IPS-18c (cell line): ENCODE results near the gene DCD.

Source experiments
- H3K4me3 ChIP-seq: 2 replicates; pipeline ENCODE4 v1.7.0; 2013; ENCODE audit warnings: low read depth, mild to moderate bottlenecking, low read length, moderate library complexity; ENCODE audit not compliant: insufficient read depth
- H3K9me3 ChIP-seq: one replicate; pipeline ENCODE4 v1.6.1; 2013; ENCODE audit warnings: mild to moderate bottlenecking, low read length, moderate library complexity; ENCODE audit not compliant: control insufficient read depth, insufficient read depth

DCD gene

DNA sequence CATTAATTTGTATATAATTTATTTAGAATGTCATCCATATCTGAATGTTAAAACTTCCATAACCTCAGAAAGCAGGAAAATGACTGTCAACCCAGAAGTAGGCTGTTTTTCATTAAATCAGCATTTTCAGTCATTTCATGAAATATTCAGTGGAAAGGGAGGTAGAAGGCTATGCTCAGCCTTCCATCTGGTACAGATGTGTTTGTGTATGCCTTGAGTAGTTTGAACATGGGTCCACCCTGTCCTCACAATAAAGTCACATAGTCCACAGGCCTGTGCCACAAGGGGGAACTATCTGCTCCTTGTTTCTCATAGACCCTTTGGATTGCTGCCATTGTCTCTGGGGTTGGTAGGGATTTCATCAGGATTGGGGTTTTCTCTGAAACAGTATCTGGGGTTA is 22.6 kb downstream of the DCD start:
- Histone ChIP-seq H3K9me3 (no peaks in the 10 kb centered on the region), H3K4me3 (no peak overlapping the region)

DNA sequence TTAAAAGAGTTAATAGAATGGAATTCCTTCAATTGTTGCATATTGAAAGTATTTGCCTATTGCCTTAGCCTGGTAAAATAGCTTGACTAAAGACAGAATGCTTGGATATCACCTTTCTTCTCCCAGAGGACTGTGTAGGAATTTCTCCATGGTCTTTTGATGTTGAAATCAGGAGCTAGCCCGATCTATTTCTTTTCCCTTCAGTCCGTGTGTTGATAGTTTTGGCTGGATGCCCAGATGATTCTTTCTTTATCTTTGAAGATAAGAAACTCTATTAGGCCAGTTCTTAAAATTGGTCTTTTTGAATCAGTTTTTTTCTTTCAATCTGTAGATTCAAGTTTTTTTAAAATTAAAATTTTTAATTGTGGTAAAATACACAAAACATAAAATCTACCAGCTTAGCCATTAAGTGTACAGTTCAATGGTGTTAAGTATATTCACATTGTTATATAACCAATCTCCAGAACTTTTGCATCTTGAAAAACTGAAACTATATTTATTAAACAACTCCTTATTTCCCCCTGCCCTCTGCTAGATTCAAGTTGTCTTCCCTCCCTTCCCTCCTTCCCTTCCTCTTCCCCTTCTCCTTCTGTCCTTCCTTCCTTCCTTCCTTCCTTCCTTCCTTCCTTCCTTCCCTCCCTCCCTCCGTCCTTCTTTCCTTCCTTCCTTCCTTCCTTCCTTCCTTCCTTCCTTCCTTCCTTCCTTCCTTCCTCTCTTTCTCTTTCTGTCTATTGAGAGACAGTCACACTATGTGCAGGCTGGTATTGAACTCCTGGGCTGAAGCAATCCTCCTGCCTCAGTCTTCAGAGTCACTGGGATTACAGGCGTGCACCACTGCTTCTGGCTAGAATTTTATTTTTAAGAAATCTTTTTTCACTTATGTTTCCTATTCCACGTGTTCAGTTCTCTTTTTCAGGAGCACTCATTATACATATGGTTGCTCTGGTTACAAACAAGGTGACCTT is 23.6 kb downstream of the DCD start:
- Histone ChIP-seq H3K9me3 (no peaks in the 10 kb centered on the region), H3K4me3 (no peak overlapping the region)

DNA sequence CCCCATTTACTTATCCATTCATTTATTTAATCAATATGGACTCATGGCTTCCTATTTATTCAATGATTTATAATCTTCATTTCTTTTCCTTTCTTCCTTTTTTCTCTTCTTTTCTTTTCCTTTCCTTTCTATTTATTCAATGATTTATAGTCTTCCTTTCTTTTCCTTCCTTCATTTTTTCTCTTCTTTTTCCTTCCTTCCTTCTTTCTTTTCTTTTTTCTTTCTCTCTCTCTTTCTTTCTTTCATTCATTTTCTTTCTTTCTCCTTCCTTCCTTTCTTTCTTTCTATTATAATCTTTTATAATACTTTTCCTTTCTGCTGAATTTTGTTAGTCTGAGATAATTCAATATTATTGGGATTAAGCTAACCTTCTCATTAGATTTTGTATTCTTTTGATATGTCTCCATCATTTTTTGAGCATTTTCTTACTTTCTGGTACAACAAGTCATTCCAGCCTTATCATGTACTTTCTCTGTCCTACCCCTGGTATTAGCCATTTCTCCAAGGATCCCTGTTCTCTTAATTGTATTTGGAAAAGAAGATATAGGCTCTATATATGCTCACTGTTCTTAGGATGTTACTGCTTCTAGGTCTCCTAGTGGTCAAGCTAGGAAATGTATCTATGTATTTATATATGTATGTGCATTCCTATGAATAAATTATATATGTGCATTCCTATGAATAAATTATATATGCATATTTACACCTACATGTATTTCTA is 25.5 kb downstream of the DCD start:
- Histone ChIP-seq H3K9me3 (no peaks in the 10 kb centered on the region), H3K4me3 (no peak overlapping the region)

GRCh38 chr12:54616933-54617680 is 31.1 kb downstream of the DCD start:
- Histone ChIP-seq H3K9me3 (no peaks in the 10 kb centered on the region), H3K4me3 (no peak overlapping the region)

DNA sequence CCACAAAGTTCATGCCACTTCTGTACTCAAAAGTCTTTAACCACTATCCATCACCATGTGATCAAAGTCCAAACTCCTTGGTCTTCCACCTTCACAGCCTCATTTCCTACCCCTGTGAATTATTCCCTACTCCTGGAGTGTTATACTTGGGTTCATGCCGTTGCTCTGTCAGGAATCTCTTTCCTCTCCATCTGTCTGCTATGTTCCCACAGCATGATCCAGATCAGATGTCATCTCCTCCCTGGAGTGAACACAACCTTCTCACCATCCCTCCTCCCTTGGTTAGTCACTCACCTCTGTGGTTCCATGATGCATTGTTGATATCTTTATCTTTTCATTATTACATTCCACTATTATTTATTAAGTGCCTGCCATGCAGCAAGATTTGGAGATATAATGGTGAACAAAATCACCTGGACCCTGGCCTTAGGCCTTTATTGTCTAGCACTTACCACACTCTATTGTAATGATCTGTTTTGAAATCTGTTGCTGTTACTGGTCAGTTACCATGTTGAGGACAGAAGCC is 35.9 kb downstream of the DCD start:
- no peak overlapping the region for H3K4me3 ChIP-seq
- H3K9me3 ChIP-seq = no peaks in the 10 kb centered on the region

- no peaks in the 10 kb centered on the region for H3K9me3 ChIP-seq
- no peak overlapping the region for H3K4me3 ChIP-seq
These were observed 36.4 kb downstream of the DCD start for GRCh38 chr12:54611715-54612149.

DNA sequence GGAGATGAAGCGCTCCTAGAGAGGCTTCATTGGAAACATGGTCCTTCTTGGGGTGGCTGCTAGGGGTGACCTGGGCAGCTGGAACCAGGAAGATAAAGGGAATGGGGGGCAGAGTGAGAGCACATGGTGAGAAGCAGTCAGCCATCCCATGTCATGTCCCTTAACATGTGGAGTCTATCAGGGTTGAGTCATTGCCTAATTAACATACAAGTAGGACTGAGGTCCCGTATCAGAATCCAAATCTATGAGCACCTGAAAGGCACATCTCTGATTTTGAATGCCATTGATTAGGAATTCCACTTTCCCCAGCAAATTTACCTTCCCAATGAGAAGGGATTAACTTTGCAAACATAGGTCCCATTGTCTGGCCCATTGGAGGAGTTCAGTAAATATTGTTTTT is 39.4 kb downstream of the DCD start:
- no peak overlapping the region for H3K4me3 ChIP-seq
- H3K9me3 ChIP-seq = no peaks in the 10 kb centered on the region

- Histone ChIP-seq H3K9me3 (no peaks in the 10 kb centered on the region), H3K4me3 (no peak overlapping the region)
These were observed 40.0 kb downstream of the DCD start for GRCh38 chr12:54608156-54608555.

GRCh38 chr12:54606556-54606955 is 41.6 kb downstream of the DCD start:
- H3K4me3 ChIP-seq = no peak overlapping the region
- no peaks in the 10 kb centered on the region for H3K9me3 ChIP-seq

- Histone ChIP-seq H3K9me3 (no peaks in the 10 kb centered on the region), H3K4me3 (no peak overlapping the region)
These were observed 42.8 kb downstream of the DCD start for GRCh38 chr12:54605138-54605970.

DNA sequence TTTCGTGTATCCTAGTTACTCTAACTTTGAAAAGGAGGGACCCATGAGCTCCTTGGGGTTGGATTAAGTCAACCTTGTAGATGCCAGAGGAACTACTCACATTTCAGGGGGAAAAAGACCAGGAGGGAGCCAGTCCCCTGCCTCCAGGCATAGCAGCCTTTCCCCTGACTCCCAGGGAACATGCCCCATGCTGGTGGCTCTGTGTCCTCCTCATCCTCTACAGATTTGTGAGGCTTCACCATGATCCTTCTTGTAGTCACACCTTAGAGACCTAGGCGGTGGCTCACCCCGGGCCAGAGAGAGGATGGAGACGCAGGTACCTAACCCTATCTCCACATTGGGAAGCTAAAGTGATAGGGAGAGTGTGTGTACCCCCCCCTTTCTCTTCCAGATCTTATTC is 43.7 kb downstream of the DCD start:
- H3K9me3 ChIP-seq = no peaks in the 10 kb centered on the region
- no peak overlapping the region for H3K4me3 ChIP-seq

- no peaks in the 10 kb centered on the region for H3K9me3 ChIP-seq
- H3K4me3 ChIP-seq = no peak overlapping the region
These were observed 44.3 kb downstream of the DCD start for GRCh38 chr12:54603872-54604271.

GRCh38 chr12:54603173-54603814 is 44.9 kb downstream of the DCD start:
- Histone ChIP-seq H3K9me3 (no peaks in the 10 kb centered on the region), H3K4me3 (no peak overlapping the region)

DNA sequence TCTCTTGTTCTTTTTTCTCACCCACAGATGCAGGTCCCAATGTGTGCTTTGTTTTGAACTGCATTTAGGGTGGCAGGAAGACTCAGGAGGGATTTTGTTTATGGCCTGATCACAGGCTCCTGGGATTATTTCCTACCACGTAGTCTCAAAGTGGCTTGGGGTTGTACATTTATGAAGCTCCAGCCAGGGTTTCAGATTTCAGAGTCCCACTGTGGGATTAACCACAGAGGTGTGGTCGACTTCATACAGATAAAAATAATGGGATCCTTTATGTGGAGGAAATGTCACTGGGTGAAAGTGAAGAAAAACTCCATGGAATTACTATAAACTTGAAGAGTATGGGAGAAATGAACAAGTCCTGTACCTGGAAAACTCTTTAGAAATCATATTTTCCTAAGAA is 45.5 kb downstream of the DCD start:
- Histone ChIP-seq H3K9me3 (no peaks in the 10 kb centered on the region), H3K4me3 (no peak overlapping the region)

DNA sequence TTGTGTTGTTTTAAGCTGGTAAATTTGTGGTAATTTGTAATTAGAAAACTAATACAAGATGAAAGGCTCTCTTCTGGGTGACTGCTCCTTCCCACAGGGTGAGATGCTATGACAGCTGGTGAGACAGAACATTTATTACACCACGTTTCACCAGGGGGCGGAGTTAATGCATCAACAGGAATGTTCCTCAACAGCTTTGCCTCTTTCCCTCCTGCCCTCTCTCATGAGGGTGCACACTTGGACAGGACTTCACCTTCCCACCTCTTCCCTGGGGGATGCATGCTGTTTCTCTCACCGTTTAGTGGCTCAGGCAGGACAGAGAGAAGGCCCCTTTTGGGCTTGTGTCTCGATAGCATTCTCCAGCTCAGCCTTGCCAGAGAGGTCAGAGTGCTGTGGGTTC is 46.3 kb downstream of the DCD start:
- Histone ChIP-seq H3K9me3 (no peaks in the 10 kb centered on the region), H3K4me3 (no peak overlapping the region)

DNA sequence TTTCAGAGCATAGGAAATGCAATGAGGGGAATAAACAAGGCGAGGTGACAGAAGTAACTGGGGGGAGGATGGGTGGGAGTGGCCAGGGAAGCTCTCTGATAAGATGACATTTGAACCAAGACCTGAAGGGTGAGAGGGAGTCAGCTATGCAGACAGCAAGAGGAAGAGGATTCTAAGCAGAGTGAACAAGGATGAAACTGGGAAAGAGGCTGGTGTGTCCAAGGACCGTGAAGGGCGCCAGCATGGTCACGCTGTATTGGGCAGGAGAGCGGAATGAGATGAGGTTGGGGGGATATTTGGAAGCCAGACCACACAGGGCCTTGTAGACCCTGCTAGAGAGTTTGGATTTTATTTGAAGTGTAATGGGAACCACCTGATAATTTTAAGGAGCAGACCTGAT is 49.2 kb downstream of the DCD start:
- no peak overlapping the region for H3K4me3 ChIP-seq
- no peaks in the 10 kb centered on the region for H3K9me3 ChIP-seq
